Mononuclear cell (primary cell): ENCODE measurements around the gene ALLC. TPM values are rescaled to one million over a fixed set of nuclear protein-coding genes. Genes with fewer than 3 reads are reported as not detected.
"Not testable (repeated sequence)": the region's sequence is repeated elsewhere in the genome, so short reads cannot be mapped to it uniquely, and the experiment has no call there.

Experiments used
- H3K27me3 ChIP-seq: 2 replicates; pipeline ENCODE4 v1.6.0; 2011; ENCODE audit warnings: low read length, control low read depth; ENCODE audit not compliant: insufficient read depth
- H3K4me1 ChIP-seq: 2 replicates; pipeline ENCODE4 v1.5.1; 2011; ENCODE audit warnings: mild to moderate bottlenecking, low read length, control low read depth; ENCODE audit not compliant: insufficient read depth
- H3K4me3 ChIP-seq: 2 replicates; pipeline ENCODE4 v1.5.1; 2011; ENCODE audit warnings: mild to moderate bottlenecking, low read length, moderate library complexity
- H3K9me3 ChIP-seq: 2 replicates; pipeline ENCODE4 v1.5.1; 2011; ENCODE audit warnings: low read depth, mild to moderate bottlenecking, control low read depth, low read length
- total RNA-seq: library from RNA; depleted of rRNA; stranded (reverse); fragments of >200 nt; gene quantifications from one replicate; pipeline ENCODE4 v1.2.3, GENCODE V29; 2012

Gene ALLC
- total RNA-seq, 1 donor = not detected

DNA sequence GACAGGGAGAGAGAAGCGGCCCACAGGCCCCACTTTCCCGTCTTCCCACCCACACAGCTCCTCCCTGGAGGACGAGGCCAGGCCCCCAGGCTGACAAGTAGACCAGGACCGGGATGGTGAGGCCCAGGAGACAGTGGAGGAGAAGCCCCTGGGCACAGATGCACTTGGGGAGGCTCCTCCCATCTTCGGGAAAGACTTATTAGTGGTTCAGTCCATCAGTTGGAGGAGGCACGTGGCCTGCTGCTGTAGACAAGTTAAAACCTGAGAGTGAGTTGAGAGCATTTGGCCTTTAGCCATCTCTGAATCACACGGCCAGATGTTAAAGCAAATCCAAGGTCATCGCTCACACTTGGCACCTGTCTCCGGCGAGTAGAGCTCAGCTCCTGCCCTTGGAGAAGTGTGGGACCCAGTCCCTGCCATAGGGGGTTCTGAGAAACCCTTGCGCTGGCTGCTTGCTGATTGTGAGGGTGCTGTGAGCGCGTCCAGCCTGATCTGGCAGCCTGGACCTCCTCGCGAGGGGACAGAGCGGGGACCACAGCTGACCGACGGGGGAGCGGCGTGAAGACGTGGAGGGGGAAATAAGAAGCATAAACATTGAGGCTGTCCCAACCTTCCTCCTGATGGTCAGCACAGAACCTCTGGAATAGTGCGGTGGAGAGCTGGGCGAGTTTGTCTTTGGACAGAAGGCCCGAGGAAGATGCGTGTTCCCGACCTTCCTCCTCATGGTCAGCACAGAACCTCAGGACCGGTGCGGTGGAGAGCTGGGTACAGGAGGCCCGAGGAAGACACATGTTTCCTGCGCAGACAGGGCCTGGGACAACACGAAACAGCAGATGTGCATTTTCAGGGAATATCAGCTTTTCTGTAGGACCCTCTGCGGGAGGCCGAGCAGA lies 24.7 kb upstream of the ALLC start:
- H3K4me1 ChIP-seq = no peaks in the 10 kb centered on the region
- no peaks in the 10 kb centered on the region for H3K27me3 ChIP-seq
- no peak overlapping the region for H3K4me3 ChIP-seq
- H3K9me3 ChIP-seq = no peaks in the 10 kb centered on the region

DNA sequence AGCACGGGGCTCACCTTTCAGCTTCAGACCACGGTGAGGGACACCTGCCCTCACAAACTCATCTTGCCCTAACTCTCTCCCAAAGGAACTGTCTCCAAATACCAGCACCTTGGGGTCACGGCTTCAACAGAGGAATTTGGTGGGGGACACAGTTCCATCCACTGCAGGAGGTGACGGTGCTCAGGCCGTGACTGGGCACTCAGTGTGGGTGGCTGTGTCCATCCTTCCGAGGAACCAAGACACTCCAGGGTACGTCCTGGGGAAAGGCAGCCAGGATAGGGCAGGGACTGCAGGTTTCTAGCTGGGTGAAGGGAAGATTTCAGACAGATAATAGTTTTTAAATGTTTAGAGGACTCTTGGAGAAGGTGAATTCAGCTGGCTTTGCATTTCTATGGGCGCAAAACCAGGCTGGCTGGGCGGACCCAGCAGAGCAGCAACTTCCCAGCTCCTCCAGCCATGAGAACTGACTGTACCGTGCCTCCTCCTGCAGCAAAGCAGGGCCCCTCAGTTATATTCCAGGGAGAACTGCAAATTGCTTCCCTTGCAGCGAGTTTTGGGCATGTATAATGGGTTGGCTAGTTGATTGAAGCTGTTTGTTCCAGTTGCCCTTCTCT lies 23.9 kb upstream of the ALLC start:
- Histone ChIP-seq H3K4me1 (no peaks in the 10 kb centered on the region), H3K4me3 (no peak overlapping the region), H3K9me3 (no peaks in the 10 kb centered on the region), H3K27me3 (no peaks in the 10 kb centered on the region)

DNA sequence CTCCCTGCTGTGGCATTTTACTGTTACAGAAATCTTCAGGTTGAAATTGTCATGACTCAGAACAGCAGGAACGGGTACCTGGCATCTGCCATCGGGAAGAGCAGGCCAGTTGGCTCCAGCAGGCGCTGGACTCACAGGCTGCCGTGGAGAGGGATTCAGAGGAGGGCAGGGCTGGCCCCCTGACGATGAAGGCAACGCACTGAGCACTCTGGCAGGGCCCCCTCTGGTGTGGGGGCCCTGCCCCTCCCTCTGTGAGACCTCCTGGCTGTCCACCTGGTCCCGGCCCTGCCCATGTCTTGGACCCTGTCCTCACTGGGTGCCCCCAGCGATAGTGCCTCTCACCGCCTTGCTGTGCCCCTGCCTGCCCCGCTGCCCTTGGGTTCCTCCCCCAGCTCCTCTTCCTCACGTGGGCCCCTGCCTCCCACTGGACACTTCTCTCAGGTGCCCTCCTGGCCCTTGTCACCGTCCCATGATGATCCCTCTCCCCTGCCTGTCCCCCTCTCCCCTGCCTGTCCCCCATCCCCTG lies 23.3 kb upstream of the ALLC start:
- no peaks in the 10 kb centered on the region for H3K4me1 ChIP-seq
- H3K4me3 ChIP-seq = no peak overlapping the region
- H3K27me3 ChIP-seq = no peaks in the 10 kb centered on the region
- H3K9me3 ChIP-seq = no peaks in the 10 kb centered on the region

DNA sequence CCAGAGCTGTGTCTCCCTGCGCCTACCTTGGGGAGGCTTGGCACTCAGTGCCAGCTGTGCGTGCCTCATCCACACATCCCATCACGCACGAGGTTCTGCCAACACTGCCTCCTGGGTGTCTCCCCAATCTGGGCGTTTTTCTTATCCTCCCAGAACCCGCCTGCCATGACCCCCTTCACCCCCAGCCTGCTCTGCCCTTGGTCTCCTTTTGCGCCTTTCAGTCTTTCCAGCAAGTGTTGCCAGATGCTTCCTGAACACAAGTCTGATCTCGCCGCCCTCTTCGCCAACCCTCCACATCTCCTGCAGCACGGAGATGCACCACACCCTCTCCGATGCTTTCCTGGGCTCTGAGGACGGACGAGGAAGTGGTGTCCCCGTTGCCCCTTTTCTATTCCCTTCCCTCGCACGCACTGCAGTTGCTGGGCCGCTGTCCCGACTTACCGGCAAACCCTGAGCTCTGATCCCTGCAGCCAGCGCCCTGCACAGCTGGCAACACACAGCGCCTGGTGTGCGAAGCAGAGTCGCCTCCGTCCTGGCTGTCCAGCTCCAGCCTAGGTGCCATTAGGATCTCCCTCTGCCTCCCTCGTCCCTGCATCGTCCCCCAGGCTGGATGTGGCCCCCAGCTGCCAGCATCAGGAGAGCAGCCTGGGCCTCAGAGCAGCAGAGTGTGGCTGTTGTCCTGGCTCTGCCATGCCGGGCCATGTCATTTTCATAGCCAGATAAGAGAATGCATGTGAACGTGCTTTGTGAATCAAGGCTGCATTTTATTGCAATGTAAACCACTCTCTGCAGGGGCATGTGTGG lies 22.6 kb upstream of the ALLC start:
- no peaks in the 10 kb centered on the region for H3K27me3 ChIP-seq
- H3K4me1 ChIP-seq = no peaks in the 10 kb centered on the region
- H3K9me3 ChIP-seq = no peaks in the 10 kb centered on the region
- H3K4me3 ChIP-seq = no peak overlapping the region

DNA sequence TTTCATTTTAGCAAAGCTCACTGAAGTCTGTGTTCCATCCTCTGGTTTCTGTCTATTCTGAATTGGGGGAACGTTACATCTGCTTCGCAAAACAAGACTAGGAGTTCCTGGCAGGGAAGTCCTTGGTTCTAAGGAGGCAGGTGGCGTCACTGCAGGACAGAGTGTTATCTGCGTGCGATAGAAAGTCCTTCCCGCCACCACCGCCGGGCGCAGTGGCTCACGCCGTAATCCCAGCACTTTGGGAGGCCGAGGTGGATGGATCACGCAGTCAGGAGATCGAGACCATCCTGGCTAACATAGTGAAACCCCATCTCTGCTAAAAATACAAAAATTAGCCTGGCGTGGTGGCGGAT lies 22.0 kb upstream of the ALLC start:
- H3K9me3 ChIP-seq, H3K27me3 ChIP-seq, H3K4me1 ChIP-seq, H3K4me3 ChIP-seq: not testable (repeated sequence)

DNA sequence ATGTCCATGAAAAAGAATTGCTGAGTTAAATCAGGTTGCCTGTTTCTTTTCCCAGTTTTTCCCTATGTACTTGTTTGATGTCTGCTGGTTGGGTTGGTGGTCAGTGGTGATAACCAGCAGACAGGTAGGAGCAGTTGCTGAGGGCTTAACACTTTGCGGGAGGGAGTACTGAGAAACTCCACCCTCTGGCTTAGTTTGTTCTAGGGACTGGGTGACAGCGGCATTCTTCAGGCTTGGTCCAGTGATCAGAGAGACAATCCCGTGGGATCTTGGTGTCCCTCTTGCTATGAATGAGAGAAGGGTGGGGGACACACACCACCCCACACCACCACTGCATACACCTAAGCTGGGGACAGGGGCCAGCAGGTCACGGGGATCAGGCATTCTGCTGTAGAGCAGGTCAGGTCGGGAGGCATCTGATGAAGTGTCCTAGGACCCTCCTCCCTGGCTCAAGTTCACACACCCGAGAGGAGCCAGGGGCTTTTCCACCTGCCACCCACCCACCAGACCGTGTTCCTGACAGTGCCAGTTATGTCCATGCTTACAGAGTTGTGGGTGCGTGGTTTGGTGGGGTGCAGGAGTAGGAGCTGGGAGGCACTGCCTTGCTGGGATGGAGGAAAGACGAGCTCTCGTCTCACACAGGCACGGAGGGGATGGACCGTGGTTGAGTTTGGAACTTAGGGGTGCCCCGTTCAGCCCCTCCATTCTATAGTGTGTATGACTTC lies 21.3 kb upstream of the ALLC start:
- no peaks in the 10 kb centered on the region for H3K9me3 ChIP-seq
- no peaks in the 10 kb centered on the region for H3K27me3 ChIP-seq
- no peaks in the 10 kb centered on the region for H3K4me1 ChIP-seq
- H3K4me3 ChIP-seq = no peak overlapping the region

DNA sequence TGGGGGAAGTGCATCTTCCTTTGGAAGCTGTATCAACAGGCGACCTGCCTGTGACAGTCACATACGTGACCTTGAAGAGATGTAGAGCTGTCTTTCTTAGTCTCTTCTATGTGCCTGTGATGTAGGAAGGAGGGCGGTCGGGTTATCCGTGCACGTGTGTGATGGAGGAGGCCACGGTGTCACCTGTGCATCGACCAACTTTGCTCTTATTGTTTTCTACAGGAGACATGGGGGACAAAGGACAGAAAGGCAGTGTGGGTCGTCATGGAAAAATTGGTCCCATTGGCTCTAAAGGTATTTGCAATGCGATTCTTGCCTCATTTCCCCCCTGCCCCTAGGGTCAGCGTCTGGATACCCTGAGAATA lies 20.7 kb upstream of the ALLC start:
- Histone ChIP-seq H3K9me3 (no peaks in the 10 kb centered on the region), H3K27me3 (no peaks in the 10 kb centered on the region), H3K4me1 (no peaks in the 10 kb centered on the region), H3K4me3 (no peak overlapping the region)

DNA sequence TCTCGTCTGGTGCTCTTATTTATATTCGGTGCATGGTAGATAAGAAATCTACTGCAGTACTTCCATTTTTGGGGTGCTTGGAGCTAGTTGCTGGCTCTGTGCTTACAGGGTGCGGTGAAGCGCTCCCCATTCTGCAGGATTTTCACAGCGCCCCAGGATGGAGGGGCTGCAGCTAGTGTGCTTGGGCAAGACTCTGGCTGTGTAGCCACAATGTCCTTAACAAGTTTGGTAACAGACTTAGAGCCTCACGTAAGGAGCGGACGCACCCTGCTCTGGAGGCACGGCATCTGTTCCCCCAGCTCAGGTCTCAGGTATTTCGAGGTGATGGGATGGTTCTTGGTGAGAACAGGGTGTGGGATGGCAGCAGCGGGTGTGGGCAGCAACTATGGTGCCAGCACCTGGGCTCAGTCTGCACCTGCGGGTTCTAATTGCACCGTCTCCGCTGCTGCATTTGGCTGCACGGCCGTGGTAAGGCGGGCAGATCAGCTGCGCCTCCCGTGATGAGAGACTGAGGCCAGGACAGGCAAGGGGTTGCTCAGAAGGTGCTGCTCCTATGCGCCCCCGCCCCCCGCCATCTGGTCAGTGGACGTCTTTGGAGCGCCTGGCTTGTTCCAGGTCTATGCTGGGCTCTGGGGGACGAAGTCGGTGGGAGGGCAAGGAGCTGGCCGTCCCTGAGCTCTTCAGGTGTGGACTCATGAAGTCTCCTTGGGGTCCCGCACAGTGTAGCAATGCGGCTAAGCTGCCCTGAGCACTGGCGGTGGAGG lies 20.1 kb upstream of the ALLC start:
- Histone ChIP-seq H3K4me1 (no peaks in the 10 kb centered on the region), H3K27me3 (no peaks in the 10 kb centered on the region), H3K4me3 (no peak overlapping the region), H3K9me3 (no peaks in the 10 kb centered on the region)

DNA sequence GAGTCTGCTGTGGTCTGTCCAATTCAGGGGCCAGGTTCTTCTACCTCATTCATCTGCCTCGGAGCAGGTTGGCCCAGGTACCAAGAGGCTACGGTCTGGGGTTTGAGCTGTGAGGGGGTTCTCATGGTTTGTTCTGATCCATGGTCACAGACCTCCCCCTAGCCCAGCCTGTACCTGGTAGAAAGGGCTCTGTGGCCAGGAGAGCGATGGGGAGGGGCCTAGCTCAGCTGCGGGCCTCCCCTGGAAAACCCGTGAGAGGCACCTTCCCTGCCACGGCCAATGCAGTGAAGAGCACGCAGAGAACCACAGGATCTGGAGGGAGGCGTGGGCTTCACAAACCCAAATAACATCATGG lies 19.6 kb upstream of the ALLC start:
- no peak overlapping the region for H3K4me3 ChIP-seq
- no peaks in the 10 kb centered on the region for H3K4me1 ChIP-seq
- H3K9me3 ChIP-seq = no peaks in the 10 kb centered on the region
- H3K27me3 ChIP-seq = no peaks in the 10 kb centered on the region

DNA sequence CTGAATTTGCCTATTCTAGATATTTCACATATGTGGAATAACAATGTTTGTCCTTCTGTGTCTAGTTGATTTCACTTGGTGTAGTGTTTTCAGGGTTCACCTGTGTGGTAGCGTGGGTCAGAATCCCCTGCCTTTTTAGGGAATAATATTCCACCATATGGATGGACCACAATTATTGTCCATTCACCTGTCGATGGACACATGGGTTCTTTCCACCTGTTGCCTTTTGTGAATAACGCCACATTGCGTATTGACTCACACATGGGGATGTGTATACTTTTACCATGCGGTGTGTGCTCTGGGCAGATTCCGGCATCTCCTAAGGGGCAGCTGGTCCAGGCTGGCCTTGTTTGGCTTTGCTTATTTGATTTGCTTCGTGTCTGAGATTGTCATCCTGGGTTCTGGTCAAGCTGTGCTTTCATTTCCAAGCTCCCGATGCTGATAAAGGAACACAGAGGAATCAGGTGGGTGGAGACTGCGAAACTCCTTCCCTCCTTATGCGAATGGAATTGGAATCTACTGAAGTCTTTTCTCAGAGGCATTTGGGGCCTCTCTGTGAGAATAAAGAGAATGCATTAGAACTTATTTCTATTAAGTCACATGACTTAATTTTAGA lies 18.9 kb upstream of the ALLC start:
- H3K27me3 ChIP-seq = no peaks in the 10 kb centered on the region
- no peaks in the 10 kb centered on the region for H3K4me1 ChIP-seq

DNA sequence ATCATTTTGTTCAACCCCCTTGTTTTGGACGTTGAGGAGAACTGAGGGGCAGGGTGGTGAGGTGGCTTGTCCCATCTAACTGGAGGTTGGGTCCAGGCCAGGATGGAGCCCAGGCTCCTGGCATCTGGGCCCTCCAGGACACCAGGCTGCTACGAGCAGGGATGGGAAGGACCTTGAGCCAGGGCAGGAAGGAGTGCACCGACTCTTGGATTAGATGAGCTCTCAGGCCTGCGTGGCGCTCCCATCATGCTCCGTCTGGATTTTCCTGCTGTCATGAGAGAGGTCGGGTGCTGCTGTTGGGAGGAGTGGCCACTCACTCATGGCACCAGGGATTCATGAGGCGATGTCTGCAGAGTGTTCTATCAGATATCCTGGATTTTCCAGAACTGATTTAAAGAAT lies 18.3 kb upstream of the ALLC start:
- H3K9me3 ChIP-seq = no peaks in the 10 kb centered on the region

More for the DNA sequence above, 18.9 kb upstream of the ALLC start:
- Histone ChIP-seq H3K9me3 (no peaks in the 10 kb centered on the region), H3K4me3 (no peak overlapping the region)

DNA sequence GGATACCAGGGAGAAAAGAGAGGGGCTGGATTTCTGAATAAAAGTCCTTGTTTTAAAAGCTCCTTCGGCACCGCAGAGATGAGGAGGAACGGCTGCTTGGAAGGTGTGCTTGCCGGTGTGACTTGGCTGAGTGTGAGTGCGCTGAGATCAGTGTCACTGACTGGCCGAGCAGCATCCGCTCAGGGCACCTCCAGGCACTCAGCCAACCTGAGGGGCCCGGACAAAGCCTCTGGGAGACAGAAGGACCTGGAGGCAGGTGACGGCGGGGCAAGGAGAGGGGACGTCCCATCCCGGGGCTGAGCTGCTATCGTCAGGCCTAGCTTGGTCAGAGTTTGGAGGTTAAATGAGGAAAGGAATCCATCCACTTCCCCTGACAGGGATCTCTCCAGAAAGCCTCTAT lies 16.8 kb upstream of the ALLC start:
- H3K27me3 ChIP-seq = no peaks in the 10 kb centered on the region
- H3K4me1 ChIP-seq = no peaks in the 10 kb centered on the region
- no peaks in the 10 kb centered on the region for H3K9me3 ChIP-seq
- no peak overlapping the region for H3K4me3 ChIP-seq

More for the DNA sequence above, 18.3 kb upstream of the ALLC start:
- no peaks in the 10 kb centered on the region for H3K27me3 ChIP-seq
- H3K4me3 ChIP-seq = no peak overlapping the region
- no peaks in the 10 kb centered on the region for H3K4me1 ChIP-seq

DNA sequence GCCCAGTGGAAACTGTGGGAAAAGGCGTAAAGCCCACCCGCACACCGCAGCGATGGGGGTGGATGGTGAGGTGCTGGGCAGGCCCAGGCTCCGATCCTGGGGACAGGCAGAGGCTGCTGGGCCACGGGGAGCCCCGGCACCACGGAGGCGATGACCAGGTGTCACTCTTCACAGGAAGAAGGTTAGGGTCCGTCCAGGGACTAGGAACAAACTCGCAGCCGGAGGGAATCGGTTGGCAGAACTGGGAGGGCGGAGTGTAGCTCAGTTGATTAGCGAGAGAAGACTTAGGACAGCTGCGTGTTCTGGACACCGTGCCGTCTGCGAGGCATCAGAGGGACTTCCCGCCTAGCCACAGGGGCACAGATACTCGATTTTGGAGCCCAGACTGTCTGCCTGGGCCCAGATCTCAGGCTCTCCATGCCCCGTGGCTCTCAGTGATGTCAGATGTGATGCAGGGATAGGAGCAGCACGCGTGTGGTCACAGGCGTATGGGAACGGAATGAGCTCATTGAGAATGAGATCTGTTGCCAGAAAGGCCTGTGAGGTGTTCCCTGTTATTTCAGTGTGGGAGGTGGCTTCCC lies 16.1 kb upstream of the ALLC start:
- H3K27me3 ChIP-seq = no peaks in the 10 kb centered on the region
- H3K9me3 ChIP-seq = no peaks in the 10 kb centered on the region
- no peak overlapping the region for H3K4me3 ChIP-seq
- H3K4me1 ChIP-seq = no peaks in the 10 kb centered on the region
